ENCODE data around the gene PITX3. TPM values are rescaled to one million over a fixed set of nuclear protein-coding genes. Genes with fewer than 3 reads are reported as not detected.

The PITX3 gene
- total and polyA plus RNA-seq, 10 of the 15 experiments (the other 5 are each of a cell fraction or from before 2014, with no cell fraction given), result not detected

DNA sequence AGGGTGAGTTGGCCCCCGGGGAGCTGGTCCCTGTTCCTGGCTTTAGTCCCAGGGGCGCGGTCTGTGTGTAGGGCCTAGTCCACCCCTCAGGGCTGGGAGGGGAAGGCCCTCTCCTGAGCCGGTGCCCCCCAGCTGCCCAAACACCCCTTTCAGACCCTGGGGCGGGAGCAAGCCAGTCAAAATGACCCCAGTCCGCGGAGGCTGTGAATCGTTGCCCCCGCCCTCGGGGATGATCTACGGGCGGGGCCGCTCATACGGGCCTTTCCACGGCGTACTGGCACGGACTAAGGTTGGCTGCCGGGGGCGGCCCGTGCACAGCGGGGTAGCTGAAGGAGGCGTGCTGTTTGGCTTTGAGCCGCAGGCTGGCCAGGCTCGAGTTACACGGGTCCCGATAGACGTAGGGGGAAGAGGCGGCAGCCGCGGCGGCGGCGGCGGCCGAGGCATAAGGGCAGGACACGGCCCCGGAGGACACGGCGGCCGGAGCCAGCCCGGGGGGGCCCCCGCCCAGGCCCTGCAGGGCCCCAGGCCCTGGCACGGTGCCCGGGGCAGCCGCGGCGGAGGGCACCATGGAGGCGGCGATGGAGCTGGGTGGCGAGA is 10.9 kb downstream of the PITX3 start (continued):
- TF ChIP-seq, protein P1, sequence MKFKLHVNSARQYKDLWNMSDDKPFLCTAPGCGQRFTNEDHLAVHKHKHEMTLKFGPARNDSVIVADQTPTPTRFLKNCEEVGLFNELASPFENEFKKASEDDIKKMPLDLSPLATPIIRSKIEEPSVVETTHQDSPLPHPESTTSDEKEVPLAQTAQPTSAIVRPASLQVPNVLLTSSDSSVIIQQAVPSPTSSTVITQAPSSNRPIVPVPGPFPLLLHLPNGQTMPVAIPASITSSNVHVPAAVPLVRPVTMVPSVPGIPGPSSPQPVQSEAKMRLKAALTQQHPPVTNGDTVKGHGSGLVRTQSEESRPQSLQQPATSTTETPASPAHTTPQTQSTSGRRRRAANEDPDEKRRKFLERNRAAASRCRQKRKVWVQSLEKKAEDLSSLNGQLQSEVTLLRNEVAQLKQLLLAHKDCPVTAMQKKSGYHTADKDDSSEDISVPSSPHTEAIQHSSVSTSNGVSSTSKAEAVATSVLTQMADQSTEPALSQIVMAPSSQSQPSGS (IDR thresholded peaks at IDR 0.05; ENCODE audit: low read length), result no peak
- peak in 1 of 2 experiments; percentile 22; a peak in 1 of 4 replicates for TF ChIP-seq BHLHE40 (IDR thresholded peaks at IDR 0.05; ENCODE audit: borderline replicate concordance in 1 of 2, low read depth in 2 of 2, low read length in 1 of 2)

DNA sequence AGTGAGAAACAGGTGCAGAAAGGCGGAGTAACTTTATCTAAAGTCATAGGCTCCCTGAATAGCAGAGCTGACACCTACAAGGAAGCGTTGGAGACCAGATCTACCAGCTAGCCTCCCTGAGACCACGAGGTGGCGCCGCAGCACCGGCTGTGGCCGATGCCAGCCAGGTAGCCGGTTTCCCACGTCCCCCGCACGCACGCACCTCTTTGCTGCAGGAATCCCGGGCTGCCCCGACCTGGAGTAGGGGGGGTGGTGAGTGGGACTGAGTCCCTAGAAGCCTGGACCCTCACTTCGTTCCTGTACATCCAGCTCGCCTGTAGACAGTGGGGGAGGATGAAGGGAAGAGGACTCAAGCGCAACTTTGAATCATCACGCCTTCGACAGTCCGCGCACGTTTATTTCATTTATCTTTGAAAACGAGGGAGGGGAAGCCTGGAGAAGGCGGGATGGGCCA is 11.5 kb downstream of the PITX3 start:
- no TSS peak for BruUV-seq (replicated peaks)
- Histone ChIP-seq H3K9me3 (replicated peaks; ENCODE audit: control insufficient read depth, insufficient read depth, low read length) (no peaks in the 10 kb centered on the region), H3K4me1 (ENCODE audit: control insufficient read depth, insufficient read depth, low read length) (peaks cover 15% of the 10 kb centered on the region), H3K27ac (ENCODE audit: control insufficient read depth, insufficient read depth) (no peak overlapping the region), H2AFZ (ENCODE audit: control insufficient read depth, low read depth, low read length) (peak overlapping the region; percentile 87), H3K9ac (ENCODE audit: control insufficient read depth, insufficient read depth, low read length) (no peak overlapping the region; the same call in 1 of the 2 replicates), H3K4me3 (peak overlapping the region; percentile 64; the same call in 1 of the 2 replicates), H3K36me3 (ENCODE audit: control insufficient read depth in 2 of 2, insufficient read depth in 2 of 2, low read length in 1 of 2) (no peaks in the 10 kb centered on the region), H3K79me2 (ENCODE audit: control insufficient read depth, insufficient read depth, low read length) (no peaks in the 10 kb centered on the region), H3K27me3 (replicated peaks in 1 of 2; ENCODE audit: control insufficient read depth in 2 of 2, insufficient read depth in 2 of 2, low read length in 1 of 2) (peaks cover 7 to 11% of the 10 kb centered on the region in 2 experiments), H4K20me1 (ENCODE audit: control insufficient read depth, insufficient read depth) (no peaks in the 10 kb centered on the region), H3K4me2 (ENCODE audit: control insufficient read depth, insufficient read depth) (peak overlapping the region; percentile 89)
- ChIA-PET CTCF (interaction anchor here (0.6 to 15.4 kb wide), 65 partner anchors 9 to 458 kb away, joined by 3 to 632 read pairs (median 5); partner anchors contain the start of genes C10orf95, CUEDC2, FBXL15 and GBF1), RAD21 (ENCODE audit: unreplicated experiment) (interaction anchor here (0.8 to 13.1 kb wide), 34 partner anchors 9 to 367 kb away, joined by 3 to 256 read pairs (median 6); partner anchors contain the start of genes ACTR1A, C10orf95, FBXL15 and GBF1), POLR2A (interaction anchor here (0.9 to 1.4 kb wide), 7 partner anchors 9 to 232 kb away, joined by 3 to 4 read pairs (median 3); partner anchors contain the start of gene C10orf95), SMC1A (ENCODE audit: uncharacterized antibody, unreplicated experiment) (interaction anchor here (0.6 to 12.2 kb wide), 26 partner anchors 9 to 354 kb away, joined by 3 to 231 read pairs (median 5); partner anchors contain the start of genes ACTR1A, CUEDC2, GBF1 and PITX3)
- DNase-seq (ENCODE audit: low read depth, low spot score) (peak; percentile 33), FAIRE-seq (peak; percentile 99), ATAC-seq (peak; percentile 81)
- WGBS (ENCODE audit: insufficient coverage, insufficient replicate concordance, low lambda C conversion rate, missing lambda C conversion rate), result under 1% methylated on average over 24 of the region's 24 CpGs
- intact Hi-C loops (cut with micrococcal nuclease; ENCODE audit: unreplicated experiment) (loop anchor here (2.0 to 5.0 kb wide), 4 partner anchors 61 to 352 kb away; no protein-coding TSS in a partner anchor), in situ Hi-C loops (cut with MboI) (loop anchor here (5.0 kb wide), 2 partner anchors 122 to 177 kb away; no protein-coding TSS in a partner anchor)
- TF ChIP-seq KAT2A (conservative IDR thresholded peaks at IDR 0.05; ENCODE audit: control insufficient read depth, low read depth, low read length) (no peak), RB1 (IDR thresholded peaks at IDR 0.05; ENCODE audit: borderline replicate concordance) (peak; percentile 57; the same call in 1 of the 2 replicates), POLR2A (IDR thresholded peaks at IDR 0.05; ENCODE audit: low read depth, low read length) (no peak), NR2F1 (conservative IDR thresholded peaks at IDR 0.05) (no peak), ZNF217 (IDR thresholded peaks at IDR 0.05) (no peak), SMC3 (IDR thresholded peaks at IDR 0.05; ENCODE audit: borderline replicate concordance, low read length) (peak; percentile 92), YY1 (IDR thresholded peaks at IDR 0.05; ENCODE audit: low read depth, low read length) (peak; percentile 60; the same call in 1 of the 2 replicates), ZNF207 (IDR thresholded peaks at IDR 0.05; ENCODE audit: borderline replicate concordance) (no peak), GATAD2B (conservative IDR thresholded peaks at IDR 0.05; ENCODE audit: low read depth) (0 out of 2 replicates have a peak, but pooled peaks have one; percentile 18), RAD21 (IDR thresholded peaks at IDR 0.05; ENCODE audit: insufficient read depth, low read depth, low read length) (peak; percentile 96), IRF4 (IDR thresholded peaks at IDR 0.05; ENCODE audit: low read depth, low read length) (peak; percentile 67; the same call in 1 of the 2 replicates), CBX3 (IDR thresholded peaks at IDR 0.05; ENCODE audit: borderline replicate concordance, low read depth) (no peak), BHLHE40 (IDR thresholded peaks at IDR 0.05; ENCODE audit: borderline replicate concordance in 1 of 2, low read depth in 2 of 2, low read length in 1 of 2) (peak in 1 of 2 experiments; percentile 37; a peak in 2 of 4 replicates), JUND (IDR thresholded peaks at IDR 0.05; ENCODE audit: low read depth, low read length) (no peak), SP1 (IDR thresholded peaks at IDR 0.05; ENCODE audit: low read depth, low read length) (no peak), SMARCA5 (IDR thresholded peaks at IDR 0.05) (no peak), EGR1 (IDR thresholded peaks at IDR 0.05; ENCODE audit: borderline replicate concordance in 1 of 2, low read depth in 2 of 2, low read length in 2 of 2) (peak in 1 of 2 experiments; percentile 52; a peak in 1 of 3 replicates)
- TF ChIP-seq, protein P2, sequence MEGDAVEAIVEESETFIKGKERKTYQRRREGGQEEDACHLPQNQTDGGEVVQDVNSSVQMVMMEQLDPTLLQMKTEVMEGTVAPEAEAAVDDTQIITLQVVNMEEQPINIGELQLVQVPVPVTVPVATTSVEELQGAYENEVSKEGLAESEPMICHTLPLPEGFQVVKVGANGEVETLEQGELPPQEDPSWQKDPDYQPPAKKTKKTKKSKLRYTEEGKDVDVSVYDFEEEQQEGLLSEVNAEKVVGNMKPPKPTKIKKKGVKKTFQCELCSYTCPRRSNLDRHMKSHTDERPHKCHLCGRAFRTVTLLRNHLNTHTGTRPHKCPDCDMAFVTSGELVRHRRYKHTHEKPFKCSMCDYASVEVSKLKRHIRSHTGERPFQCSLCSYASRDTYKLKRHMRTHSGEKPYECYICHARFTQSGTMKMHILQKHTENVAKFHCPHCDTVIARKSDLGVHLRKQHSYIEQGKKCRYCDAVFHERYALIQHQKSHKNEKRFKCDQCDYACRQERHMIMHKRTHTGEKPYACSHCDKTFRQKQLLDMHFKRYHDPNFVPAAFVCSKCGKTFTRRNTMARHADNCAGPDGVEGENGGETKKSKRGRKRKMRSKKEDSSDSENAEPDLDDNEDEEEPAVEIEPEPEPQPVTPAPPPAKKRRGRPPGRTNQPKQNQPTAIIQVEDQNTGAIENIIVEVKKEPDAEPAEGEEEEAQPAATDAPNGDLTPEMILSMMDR (IDR thresholded peaks at IDR 0.05 in 2 of 3, conservative IDR thresholded peaks at IDR 0.05 in 1 of 3; ENCODE audit: control insufficient read depth in 2 of 3, extremely low read depth in 1 of 3, insufficient read depth in 1 of 3, low read depth in 3 of 3, low read length in 3 of 3), result peak; percentile 97 to 98 (median 98); a peak in 5 of 6 replicates

Data from GM12878 (cell line).